PFSK-1 (cell line): ENCODE data around the gene SND1.

Experiments used
- POLR2AphosphoS5 ChIP-seq: IDR thresholded peaks from 2 replicates; pipeline ENCODE4 v1.6.1; 2012; ENCODE audit warnings: low read depth, mild to moderate bottlenecking, control low read depth, low read length, moderate library complexity
- REST ChIP-seq, 2 experiments: IDR thresholded peaks; 2 replicates each; pipeline versions ENCODE4 v1.6.1 to v1.8.0; 2011 to 2012; ENCODE audit warnings: low read depth in 2 of 2, low read length in 2 of 2, control low read depth in 1 of 2, inconsistent platforms in 1 of 2, mild to moderate bottlenecking in 1 of 2, moderate library complexity in 1 of 2; ENCODE audit not compliant: insufficient read depth in 1 of 2
- SIN3A ChIP-seq: IDR thresholded peaks from 2 replicates; pipeline ENCODE4 v1.6.1; 2012; ENCODE audit warnings: mild to moderate bottlenecking, low read length, moderate library complexity, borderline replicate concordance; ENCODE audit not compliant: insufficient read depth
- TAF1 ChIP-seq: IDR thresholded peaks from 2 replicates; pipeline ENCODE4 v1.6.1; 2012; ENCODE audit warnings: low read length, control low read depth, borderline replicate concordance; ENCODE audit not compliant: insufficient read depth

- TF ChIP-seq SIN3A, result no peak
- no peak; the same call in none of the 2 replicates for TF ChIP-seq POLR2AphosphoS5
- TF ChIP-seq REST (IDR thresholded peaks at IDR 0.05; ENCODE audit: insufficient read depth in 1 of 2, low read depth in 2 of 2, low read length in 2 of 2), result no peak
- TF ChIP-seq TAF1, result no peak
Measured at GRCh38 chr7:128100949-128101713, 449.1 kb downstream of the SND1 start.
